Measurements from ENCODE around the gene MED9.
"Not testable (repeated sequence)": the region's sequence is repeated elsewhere in the genome, so short reads cannot be mapped to it uniquely, and the experiment has no call there.

The MED9 gene

DNA sequence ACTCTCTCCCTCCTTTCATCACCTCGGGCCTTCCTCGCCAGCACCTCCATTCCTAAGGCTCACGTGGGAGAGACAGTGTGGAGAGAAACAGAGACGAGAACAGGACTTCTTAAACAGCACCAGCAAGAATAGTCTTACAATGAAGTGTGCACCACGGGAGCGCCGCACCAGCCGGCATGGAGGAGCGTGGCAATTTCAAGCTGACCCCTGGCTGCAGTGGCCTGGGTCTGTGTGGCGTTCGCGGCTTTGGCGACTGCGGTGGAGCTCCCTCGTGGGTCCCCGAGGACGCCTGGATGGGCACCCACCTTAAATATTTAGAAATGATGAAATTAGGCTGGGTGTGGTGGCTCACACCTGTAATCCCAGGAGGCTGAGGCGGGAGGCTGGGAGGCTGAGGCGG, 20.5 kb upstream of the MED9 start:
- no peak for DNase-seq

GRCh38 chr17:17457680-17458079, 19.1 kb upstream of the MED9 start:
- DNase-seq: no peak

- DNase-seq: no peak
These were observed 16.8 kb upstream of the MED9 start for GRCh38 chr17:17460038-17460437.

- no peak for DNase-seq
These were observed 14.6 kb upstream of the MED9 start for GRCh38 chr17:17462048-17462824.

DNA sequence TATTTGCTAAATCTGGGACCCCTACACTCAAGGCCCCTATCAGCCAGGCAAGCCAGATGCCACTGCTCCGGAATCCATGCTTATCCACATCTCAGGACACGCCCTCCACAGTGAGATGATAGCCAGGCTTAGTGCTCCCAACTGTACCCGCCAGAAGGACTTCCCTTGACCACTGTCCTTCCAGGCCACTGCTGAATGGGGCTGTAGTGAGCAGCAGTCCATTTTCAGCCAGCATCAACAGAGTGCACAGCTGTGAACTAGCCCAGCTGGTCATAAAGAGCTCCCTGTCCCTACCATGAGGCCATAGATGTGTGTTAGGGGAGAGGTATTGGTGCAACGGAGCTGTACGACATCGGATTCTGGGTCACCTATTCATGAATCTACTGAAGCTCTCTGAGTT, 13.0 kb upstream of the MED9 start:
- DNase-seq: no peak

DNA sequence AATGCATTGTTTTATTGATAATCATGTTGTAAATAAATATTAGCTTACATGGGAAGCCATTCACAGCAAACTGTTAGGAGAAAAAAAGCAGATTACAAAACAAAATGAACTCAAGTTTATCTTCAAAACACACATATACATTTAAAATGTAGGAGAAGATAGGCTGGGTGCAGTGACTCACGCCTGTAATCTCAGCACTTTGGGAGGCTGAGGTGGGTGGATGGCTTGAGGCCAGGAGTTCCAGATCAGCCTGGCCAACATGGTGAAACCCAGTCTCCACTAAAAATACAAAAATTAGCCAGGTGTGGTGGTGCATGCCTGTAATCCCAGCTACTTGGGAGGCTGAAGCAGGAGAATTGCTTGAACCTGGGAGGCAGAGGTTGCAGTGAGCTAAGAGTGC, 10.9 kb upstream of the MED9 start:
- DNase-seq: not testable (repeated sequence)

GRCh38 chr17:17466511-17466910, 10.3 kb upstream of the MED9 start:
- DNase-seq: no peak

GRCh38 chr17:17467016-17467415, 9.8 kb upstream of the MED9 start:
- no peak for DNase-seq

GRCh38 chr17:17467720-17468119, 9.1 kb upstream of the MED9 start:
- DNase-seq: no peak

- DNase-seq: no peak
These were observed 8.4 kb upstream of the MED9 start for GRCh38 chr17:17468217-17469010.

DNA sequence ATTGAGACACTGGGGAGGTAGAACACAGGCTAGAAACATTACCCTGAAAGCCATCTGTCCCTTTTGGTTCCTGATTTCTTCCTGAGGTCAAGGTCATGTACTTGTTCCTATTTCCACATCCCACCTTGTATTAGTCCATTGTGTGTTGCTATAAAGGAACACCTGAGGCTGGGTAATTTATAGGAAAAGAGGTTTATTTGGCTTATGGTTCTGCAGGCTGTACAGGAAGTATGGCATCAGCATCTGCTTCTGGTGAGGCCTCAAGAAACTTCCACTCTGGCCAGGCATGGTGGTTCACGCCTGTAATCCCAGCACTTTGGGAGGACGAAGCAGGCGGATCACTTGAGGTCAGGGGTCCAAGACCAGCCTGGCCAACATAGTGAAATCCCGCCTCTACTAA, 7.4 kb upstream of the MED9 start:
- DNase-seq: no peak

DNA sequence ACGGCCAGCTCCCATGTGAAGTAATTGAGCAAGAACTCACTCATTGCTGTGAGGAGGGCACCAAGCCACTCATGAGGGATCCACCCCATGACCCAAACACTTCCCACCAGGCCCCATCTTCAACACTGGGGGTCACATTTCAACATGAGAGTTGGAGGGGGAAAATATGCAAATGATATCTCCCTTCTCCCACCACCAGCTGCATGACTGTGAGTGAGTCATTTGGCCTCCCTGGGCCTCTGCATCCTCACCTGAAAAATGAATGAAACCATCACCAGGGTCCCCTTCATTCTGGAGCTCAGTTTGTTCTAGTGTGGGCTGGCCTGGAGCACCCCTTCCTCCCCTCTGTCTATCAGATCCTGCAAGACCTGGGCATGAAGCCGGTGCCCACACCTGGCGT, 6.8 kb upstream of the MED9 start:
- no peak for DNase-seq

GRCh38 chr17:17472333-17472920, 4.4 kb upstream of the MED9 start:
- no peak for DNase-seq

- DNase-seq: no peak
These were observed 2.5 kb upstream of the MED9 start for GRCh38 chr17:17474341-17474740.

- DNase-seq: no peak
These were observed 2.4 kb downstream of the MED9 start for GRCh38 chr17:17479209-17479608.

- no peak for DNase-seq
These were observed 3.9 kb downstream of the MED9 start for GRCh38 chr17:17480593-17481148.

DNA sequence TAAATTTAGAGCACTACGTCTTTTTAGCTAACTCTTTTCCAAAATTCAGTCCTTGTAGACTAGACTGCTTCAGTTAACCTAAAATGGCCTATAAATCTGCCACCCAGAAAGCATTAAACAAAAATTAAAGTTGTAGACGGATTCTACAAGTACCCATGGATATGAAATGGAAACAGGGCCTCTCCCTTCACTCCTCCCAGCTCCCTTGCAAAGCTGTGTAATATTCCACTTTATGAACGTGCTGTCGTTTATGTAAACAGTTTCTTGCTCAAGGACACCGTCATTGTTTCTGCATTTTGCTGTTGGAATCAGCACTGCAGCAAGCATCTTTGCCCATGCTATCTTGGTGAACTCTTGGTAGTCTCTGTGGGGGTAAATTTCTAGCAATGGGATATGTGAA, 5.1 kb downstream of the MED9 start:
- DNase-seq: no peak

- DNase-seq: no peak
These were observed 7.7 kb downstream of the MED9 start for GRCh38 chr17:17484451-17484899.

GRCh38 chr17:17485420-17485819, 8.6 kb downstream of the MED9 start:
- no peak for DNase-seq

DNA sequence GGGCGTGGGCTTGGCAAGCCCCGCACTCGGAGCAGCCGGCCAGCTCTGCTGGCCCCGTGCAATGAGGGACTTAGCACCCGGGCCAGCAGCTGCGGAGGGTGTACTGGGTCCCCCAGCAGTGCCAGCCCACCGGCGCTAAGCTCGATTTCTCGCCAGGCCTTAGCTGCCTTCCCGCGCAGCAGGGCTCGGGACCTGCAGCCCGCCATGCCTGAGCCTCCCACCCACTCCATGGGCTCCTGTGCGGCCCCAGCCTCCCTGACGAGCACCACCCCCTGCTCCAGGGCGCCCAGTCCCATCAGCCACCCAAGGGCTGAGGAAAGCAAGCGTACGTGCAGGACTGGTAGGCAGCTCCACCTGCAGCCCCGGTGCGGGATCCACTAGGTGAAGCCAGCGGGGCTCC, 9.6 kb downstream of the MED9 start:
- not testable (repeated sequence) for DNase-seq

- DNase-seq: no peak
These were observed 11.2 kb downstream of the MED9 start for GRCh38 chr17:17487998-17488397.

- DNase-seq: no peak
These were observed 14.3 kb downstream of the MED9 start for GRCh38 chr17:17491031-17491471.

- DNase-seq: no peak
These were observed 14.8 kb downstream of the MED9 start for GRCh38 chr17:17491546-17491988.

Data from activated gamma-delta T cell (primary cell).